ENCODE data around the gene CA5A.
"Not testable (repeated sequence)": the region's sequence is repeated elsewhere in the genome, so short reads cannot be mapped to it uniquely, and the experiment has no call there.

The CA5A gene

GRCh38 chr16:87936375-87937230, at the start of gene CA5A:
TSS of gene CA5A (minus strand) at chr16:87936529. CDS start at chr16:87936450, 79 bp downstream.
- intact Hi-C loops (cut with DNase I), result no loop called here
- DNase-seq, result no peak

GRCh38 chr16:87985493-87985892, 49.2 kb upstream of the CA5A start:
- intact Hi-C loops (cut with DNase I); DNase-seq: not testable (repeated sequence)

DNA sequence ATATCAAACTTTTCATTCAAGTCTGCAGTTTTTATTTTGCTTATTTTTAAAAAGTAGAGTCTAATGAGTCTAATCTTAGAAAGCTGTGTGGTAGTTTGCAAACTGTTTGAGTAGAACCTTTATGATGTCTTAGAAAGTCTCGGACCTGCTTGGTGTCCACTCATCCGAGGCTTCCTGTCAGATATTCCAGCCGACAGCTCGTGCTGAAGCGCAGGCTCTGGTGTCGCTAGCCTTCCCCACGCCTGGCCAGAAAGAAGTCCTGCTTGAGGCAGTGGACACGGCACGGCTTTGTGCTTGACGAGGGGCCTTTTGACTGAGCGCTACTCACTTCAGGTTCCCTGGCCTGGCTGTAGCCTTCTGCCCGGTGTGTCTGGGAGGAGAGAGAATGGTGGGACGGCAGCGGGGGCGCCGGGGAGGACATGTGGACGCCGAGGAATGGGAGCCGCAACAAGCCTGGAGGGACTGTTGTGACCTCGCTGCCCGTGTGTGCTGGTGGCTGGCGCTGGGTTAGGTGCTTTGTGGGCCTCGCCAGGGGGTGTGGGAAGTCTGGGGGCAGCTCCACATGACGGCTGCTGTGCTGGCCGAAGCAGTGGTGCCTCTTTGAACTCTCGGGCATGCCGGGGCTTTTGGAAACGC, 48.4 kb upstream of the CA5A start:
- intact Hi-C loops (cut with DNase I), result no loop called here
- DNase-seq, result no peak

DNA sequence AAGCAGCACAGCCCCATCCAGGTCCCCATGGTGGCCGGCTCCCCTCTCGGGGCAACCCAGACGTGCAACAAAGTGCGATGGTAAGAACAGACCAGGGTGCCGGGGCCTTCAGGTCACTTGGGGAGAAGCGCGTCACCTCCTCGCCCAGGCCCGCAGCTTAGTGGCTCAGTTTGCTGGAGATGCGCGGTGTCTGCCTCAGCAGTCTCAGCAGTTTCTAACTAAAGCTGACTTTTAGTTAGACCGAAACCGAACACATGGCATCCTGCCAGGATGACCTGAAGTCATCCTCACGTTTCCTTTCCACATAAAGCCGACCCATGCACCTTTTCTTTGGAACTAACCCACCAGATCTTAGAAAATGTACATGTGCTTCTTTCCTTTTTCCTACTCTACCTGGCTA, 47.9 kb upstream of the CA5A start:
- DNase-seq; intact Hi-C loops (cut with DNase I): not testable (repeated sequence)

GRCh38 chr16:87983737-87984097, 47.4 kb upstream of the CA5A start:
- intact Hi-C loops (cut with DNase I), result not testable (repeated sequence)

GRCh38 chr16:87983072-87983736, 46.9 kb upstream of the CA5A start:
- DNase-seq; intact Hi-C loops (cut with DNase I): not testable (repeated sequence)

More at GRCh38 chr16:87983737-87984097, 47.4 kb upstream of the CA5A start:
- not testable (repeated sequence) for DNase-seq

GRCh38 chr16:87982581-87983041, 46.3 kb upstream of the CA5A start:
- DNase-seq, result no peak
- intact Hi-C loops (cut with DNase I), result no loop called here

DNA sequence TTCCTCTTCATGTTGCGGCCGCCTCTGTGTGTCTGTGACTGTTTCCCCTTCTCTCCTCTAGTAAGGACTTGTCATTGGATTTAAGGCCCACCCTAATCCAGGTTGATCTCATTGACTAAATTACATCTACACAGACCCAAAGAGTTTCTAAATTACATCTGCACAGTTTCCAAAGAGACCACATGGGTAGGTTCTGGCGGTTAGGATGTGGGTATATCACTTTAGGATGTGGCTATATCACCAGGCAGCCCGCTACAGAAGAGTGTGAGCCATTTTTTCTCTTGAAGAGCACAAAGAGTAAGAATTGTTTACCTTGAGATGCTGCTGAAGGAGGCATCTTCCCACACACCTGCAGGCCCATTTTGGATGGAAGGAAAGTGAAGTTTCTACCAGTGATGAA, 45.0 kb upstream of the CA5A start:
- DNase-seq; intact Hi-C loops (cut with DNase I): not testable (repeated sequence)

- intact Hi-C loops (cut with DNase I); DNase-seq: not testable (repeated sequence)
Observed at GRCh38 chr16:87979911-87980630, 43.7 kb upstream of the CA5A start.

DNA sequence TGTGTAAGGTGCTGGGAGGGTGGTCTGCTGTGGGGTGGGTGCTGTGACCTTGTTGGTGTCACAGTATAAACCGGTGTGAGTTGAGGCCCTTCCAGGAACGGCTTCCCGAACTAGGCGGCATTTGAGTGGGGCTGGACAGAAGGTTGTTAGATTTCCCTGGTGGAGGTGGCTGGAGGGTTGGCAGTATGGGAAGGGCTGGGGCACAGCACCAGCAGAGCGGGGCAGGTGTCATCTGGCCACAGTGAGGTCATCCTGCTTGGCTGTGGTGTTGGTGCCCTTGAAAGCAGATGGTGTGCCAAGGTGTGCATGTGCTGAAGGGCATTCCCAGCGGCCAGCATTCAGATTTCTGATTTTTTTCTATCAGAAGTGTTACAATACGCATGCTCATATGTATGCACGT, 43.0 kb upstream of the CA5A start:
- DNase-seq, result no peak
- intact Hi-C loops (cut with DNase I), result no loop called here

GRCh38 chr16:87978127-87978526, 41.8 kb upstream of the CA5A start:
- intact Hi-C loops (cut with DNase I), result no loop called here
- DNase-seq, result no peak

DNA sequence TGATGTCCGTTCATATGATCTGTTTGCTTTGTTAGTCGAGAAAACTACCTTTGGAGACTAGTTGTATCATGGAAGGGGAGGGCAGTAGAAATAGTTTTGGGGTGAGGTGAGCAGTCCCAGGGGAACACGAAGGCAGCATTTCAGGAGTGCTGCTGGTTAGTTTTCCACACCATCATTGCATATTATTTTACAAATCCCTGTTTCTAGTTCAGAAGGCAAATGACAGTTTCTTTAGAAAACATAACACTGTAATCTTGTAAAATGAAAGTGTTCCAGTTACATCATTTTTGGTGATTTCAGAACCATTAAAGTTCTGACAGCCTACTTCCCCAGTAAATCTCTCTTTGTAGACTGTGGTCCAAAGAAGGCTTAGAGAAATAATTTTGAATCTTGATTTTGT, 40.3 kb upstream of the CA5A start:
- no peak for DNase-seq
- intact Hi-C loops (cut with DNase I), result no loop called here

DNA sequence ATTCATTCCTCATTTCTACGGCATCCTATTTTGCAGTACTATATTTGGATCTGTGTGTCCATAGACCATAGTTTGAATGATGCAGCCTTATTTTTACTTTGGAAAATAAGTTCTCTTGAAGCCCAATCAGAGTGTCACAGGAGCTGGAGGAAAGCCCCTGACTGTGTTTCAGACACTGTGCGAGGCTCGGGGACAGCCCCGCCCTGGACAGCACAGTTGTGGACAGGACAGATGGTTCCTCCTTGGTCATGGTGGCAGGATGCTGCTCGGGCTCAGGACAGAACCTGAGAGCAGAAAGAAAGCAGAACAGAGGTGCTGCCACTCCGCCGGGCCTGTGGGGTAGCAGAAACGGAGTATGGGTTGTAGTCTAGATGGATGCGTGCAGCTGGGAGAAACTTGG, 37.8 kb upstream of the CA5A start:
- no peak for DNase-seq
- intact Hi-C loops (cut with DNase I), result no loop called here

DNA sequence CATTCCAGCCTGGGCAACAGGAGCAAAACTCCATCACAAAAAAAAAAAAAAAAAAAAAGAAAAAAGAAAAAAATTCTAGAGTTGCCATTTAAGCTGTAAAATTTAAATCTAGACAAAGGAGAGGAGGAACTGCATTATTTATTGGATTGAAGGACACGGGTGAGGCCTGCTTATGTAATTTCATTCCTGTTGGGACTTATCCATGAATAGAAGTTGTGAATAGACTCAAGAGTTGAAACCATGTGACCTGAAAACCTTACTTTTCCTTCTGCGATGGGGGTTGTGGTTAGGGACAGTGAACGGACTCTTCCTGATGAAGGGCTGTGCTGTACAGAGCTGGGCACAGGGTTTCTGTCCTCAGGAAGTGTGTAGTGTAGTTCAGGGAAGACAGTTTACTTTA, 37.4 kb upstream of the CA5A start:
- intact Hi-C loops (cut with DNase I), result no loop called here
- no peak for DNase-seq

- intact Hi-C loops (cut with DNase I), result no loop called here
Observed at GRCh38 chr16:87971933-87972332, 35.6 kb upstream of the CA5A start.

GRCh38 chr16:87970186-87970585, 33.9 kb upstream of the CA5A start:
- intact Hi-C loops (cut with DNase I), result no loop called here
- DNase-seq, result no peak

More at GRCh38 chr16:87971933-87972332, 35.6 kb upstream of the CA5A start:
- DNase-seq, result no peak

DNA sequence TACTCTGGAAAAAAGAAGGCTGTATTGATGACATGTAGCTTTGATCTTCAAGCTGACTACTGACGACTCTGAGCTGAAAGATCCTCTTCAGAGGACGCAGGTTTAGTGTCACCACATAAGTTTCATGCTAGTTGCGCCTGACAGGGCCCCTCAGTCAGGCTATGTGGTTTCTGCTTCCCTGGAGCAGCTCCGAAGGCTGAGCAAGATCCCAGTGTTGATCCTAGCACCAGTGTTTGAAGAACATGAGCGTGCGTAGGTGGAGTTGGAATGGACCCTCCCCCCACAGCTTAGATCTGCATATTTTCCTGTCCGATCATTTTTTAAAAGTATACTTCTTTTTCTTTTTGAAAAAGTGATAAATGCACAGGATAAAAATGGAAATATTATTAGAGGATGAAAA, 32.2 kb upstream of the CA5A start:
- intact Hi-C loops (cut with DNase I), result no loop called here
- no peak for DNase-seq

GRCh38 chr16:87966685-87967185, 30.4 kb upstream of the CA5A start:
- DNase-seq, result peak in 1 of 10 donors; percentile 83
- intact Hi-C loops (cut with DNase I), result no loop called here

- DNase-seq, result no peak
- intact Hi-C loops (cut with DNase I), result no loop called here
Observed at GRCh38 chr16:87966064-87966645, 29.8 kb upstream of the CA5A start.

DNA sequence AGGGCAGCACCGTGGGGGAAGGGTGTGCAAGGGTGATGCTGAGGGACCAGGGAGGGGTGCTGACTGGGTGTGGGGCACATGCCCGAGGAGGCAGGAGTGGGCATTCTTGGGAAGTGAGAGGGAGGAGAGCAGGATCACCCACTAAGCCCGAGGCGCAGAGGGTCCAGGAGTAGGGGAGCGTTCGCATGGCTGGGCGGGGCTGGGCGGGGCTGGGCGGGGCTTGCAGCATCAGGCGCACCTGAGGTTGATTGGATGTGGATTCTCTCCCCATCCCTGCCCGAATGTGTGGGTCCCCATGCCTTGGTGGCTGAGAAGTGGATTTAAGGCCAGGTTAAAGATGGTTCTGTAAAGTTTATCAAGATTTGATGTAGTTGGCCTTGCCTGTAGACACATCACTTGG, 29.1 kb upstream of the CA5A start:
- DNase-seq, result no peak
- intact Hi-C loops (cut with DNase I), result no loop called here

Data from posterior cingulate gyrus (tissue), 11 donors.